ENCODE data around the gene NENF.
A peak's percentile ranks its signal among the peaks of the same experiment; 100 is the strongest.

Gene NENF

DNA sequence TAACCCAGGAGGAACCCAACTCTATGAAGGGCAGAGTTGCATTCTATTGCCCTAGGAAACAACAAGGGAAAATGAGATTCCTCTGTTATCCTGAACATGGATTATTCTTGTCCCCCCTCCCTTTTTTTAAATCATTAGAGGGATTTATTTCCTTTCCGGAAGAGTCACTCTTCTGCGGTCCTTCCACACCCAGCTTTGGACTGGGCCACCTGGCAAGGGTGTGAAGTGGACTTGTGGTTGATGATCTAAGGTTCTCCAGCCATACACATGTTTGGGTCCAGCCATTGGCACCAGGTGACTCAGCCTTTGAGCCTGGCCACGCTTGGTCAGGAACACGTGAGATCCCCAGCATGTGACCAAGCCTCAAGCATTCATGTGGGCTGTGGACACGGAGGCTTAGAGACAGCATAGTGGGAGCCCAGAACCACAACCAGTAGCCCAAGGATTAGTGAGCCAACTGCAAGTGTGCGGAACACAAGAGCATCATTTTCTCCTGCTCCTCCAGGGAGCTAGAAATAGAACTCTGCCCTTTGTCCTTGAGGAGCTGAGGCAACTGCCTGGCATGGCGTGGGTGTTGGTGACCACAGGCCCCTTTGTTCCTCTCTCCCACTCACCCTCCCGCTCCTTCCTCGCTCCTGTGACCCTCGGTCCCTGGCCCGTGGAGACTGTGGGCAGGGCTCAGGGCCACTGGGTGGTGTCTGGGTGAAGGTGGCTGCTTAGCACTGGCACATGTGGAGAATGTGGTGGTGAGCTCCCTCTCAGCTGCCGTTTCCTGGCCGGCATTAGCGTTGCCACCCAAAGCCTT is 50.1 kb downstream of the NENF start:
- no peak for DNase-seq

- peak; percentile 22 for DNase-seq
Observed at GRCh38 chr1:212484701-212485570, 52.2 kb downstream of the NENF start.

DNA sequence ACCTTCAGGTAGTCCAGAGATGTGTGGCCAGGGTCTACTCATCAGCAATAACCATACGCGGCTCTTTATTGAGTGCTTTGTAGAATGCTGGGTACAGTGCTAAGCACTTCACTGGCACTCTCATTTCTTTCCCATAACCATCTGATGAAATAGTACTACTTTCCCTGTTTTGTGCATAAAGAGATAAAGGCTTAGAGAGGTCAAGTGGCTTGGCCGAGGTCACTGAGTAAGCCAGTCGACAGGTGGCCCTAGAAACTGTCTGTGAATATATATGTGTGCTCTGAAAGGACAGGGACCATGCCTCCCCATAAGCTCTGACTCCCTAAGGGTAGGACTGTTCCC is 52.8 kb downstream of the NENF start:
- no peak for DNase-seq

DNA sequence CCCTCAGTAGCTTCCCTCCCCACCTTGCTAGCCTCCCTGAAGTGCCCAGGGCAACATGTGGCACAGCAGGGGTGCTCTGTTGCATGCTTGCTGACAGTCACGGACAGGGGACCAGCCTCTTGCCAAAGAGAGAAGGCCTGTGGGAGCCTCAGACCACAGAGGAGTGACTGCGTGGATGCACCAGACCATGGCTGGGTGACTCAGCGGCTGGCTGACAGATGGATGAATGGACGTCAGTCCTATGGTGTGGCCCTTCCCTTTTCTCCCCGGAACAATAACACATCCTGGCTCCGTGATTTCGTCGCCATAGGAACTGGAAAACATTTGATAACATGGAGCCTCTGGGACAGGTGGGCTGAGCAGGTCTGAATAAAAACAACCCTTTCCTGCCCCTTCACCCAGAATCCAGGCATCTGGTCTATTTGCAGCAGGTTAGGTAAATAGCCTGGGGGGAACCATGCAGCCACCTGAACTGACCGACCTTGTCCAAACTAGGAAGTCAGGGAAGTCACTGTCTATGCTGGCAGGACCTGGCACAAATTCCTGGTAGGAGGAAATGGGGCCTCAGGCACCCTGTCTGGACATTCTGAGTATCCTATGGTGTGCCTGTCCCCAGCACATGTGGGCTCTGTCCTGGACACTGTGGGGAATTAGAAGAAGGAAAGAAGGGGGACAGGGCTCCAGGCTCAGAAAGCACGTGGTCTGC is 53.3 kb downstream of the NENF start:
- peak; percentile 97 for DNase-seq

- no peak for DNase-seq
Observed at GRCh38 chr1:212486619-212486975, 53.9 kb downstream of the NENF start.

DNA sequence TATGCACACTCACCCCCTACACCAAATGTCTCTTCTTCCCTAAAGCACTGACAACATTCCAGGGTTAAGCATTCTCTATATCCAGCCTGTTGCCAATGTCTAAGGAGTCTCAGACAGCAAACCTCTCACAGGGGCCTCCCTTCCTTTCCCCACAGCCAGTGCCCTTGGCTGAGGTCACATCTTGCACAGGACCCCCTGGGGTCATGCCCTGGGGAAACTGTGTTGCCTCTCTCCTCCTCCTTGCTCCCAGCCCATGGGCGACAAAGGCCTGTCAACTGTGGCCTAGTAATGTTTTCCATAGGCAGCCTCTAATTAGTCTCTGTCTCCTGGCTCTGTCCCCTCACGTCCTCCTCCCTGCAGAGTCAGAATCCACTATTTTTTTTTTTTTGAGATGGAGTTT is 54.6 kb downstream of the NENF start:
- peak; percentile 47 for DNase-seq

DNA sequence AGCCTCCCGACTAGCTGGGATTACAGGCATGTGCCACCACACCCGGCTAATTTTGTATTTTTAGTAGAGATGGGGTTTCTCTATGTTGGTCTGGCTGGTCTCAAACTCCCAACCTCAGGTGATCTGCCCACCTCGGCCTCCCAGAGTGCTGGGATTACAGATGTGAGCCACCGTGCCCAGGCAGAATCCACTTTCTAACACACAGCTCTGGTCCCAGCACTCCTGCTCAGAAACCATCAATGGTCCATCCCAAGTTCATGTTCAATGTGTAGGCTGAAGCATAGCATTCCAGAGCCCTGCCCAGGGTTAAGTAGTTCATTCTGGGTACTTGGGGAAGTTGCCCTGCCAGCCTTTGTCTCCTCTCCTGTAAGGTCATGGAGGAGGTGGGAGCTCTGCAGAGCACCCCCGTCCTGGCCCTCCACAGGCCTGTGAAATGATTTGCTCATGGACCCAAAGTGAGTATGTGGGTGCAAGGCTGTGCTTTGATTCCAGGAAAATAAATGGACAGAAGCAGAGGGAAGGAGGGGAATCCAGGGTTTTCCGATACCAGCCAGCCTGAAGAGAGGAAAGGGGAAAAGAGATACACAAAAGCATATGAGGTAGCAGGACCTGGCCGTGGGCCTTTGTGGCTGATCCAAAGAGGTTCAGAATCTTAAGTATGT is 55.2 kb downstream of the NENF start:
- no peak for DNase-seq

GRCh38 chr1:212488436-212489283 is 55.9 kb downstream of the NENF start:
- peak; percentile 75 for DNase-seq

- DNase-seq, result peak; percentile 37
Observed at GRCh38 chr1:212489284-212489859, 56.7 kb downstream of the NENF start.

DNA sequence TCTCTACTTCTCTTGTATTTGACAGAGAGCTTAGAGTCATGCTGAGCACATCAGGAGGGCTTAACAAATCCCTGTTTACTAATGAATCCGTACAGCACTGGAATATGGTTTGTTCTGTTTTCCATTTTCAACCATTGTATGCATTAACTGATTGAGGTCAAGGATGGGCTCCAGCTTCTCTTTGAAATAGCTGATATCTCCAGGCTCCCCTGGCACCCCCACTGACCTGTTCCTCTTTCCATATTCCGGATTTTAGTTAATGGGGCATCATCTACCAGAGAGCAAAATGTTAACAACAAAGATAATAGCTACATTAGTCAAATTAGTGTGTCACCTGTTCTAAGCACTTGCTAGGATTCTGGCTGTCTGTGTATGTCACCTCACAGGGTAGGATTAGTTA is 57.6 kb downstream of the NENF start:
- peak; percentile 78 for DNase-seq

GRCh38 chr1:212491454-212491853 is 58.7 kb downstream of the NENF start:
- no peak for DNase-seq

Measured in NCI-H69 (cell line).